ENCODE results near the gene ORM1. TPM values are rescaled to one million over a fixed set of nuclear protein-coding genes. Genes with fewer than 3 reads are reported as not detected.

ORM1 gene
- total RNA-seq, 4 donors from 2014 or later, result not detected

DNA sequence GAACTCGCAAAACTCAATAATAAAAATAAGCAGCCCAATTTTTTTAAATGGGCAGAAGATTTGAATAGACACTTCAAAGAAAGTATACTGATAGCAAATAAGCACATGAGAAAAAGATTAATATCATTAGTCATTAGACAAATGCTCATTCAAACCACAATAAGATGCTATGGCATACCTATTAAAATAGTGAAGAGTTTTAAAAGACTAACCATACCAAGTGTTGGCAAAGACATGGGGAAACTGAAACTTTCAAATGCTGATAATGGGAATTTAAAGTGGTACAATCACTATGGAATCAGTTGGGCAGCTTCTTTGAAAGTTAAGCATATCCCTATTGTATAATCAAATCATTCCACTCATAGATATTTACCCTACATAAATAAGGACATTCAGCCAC lies 26.6 kb upstream of the ORM1 start:
- TF ChIP-seq POLR2A (IDR thresholded peaks at IDR 0.05), result no peak
- TF ChIP-seq, protein P1, sequence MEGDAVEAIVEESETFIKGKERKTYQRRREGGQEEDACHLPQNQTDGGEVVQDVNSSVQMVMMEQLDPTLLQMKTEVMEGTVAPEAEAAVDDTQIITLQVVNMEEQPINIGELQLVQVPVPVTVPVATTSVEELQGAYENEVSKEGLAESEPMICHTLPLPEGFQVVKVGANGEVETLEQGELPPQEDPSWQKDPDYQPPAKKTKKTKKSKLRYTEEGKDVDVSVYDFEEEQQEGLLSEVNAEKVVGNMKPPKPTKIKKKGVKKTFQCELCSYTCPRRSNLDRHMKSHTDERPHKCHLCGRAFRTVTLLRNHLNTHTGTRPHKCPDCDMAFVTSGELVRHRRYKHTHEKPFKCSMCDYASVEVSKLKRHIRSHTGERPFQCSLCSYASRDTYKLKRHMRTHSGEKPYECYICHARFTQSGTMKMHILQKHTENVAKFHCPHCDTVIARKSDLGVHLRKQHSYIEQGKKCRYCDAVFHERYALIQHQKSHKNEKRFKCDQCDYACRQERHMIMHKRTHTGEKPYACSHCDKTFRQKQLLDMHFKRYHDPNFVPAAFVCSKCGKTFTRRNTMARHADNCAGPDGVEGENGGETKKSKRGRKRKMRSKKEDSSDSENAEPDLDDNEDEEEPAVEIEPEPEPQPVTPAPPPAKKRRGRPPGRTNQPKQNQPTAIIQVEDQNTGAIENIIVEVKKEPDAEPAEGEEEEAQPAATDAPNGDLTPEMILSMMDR (IDR thresholded peaks at IDR 0.05), result no peak
- intact Hi-C loops (cut with DNase I; ENCODE audit: low total_unique reads), result loop anchor here (10.0 kb wide), 1 partner anchor 212 kb away; no protein-coding TSS in a partner anchor
- no peak overlapping the region for H3K4me3 ChIP-seq (ENCODE audit: low read depth, poor library complexity, severe bottlenecking)
- no peak for DNase-seq (ENCODE audit: low spot score in 2 of 2)
- WGBS, 2 donors, result 98 to 100% methylated on average over 1 of the region's 1 CpG

GRCh38 chr9:114299286-114300152 lies 23.4 kb upstream of the ORM1 start:
- peak in 1 of 2 donors; percentile 62 for DNase-seq (ENCODE audit: low spot score in 2 of 2)
- 92 to 93% methylated on average over 15 of the region's 15 CpGs for WGBS, 2 donors
- intact Hi-C loops (cut with DNase I; ENCODE audit: low total_unique reads), result loop anchor here (10.0 kb wide), 1 partner anchor 215 kb away; no protein-coding TSS in a partner anchor

DNA sequence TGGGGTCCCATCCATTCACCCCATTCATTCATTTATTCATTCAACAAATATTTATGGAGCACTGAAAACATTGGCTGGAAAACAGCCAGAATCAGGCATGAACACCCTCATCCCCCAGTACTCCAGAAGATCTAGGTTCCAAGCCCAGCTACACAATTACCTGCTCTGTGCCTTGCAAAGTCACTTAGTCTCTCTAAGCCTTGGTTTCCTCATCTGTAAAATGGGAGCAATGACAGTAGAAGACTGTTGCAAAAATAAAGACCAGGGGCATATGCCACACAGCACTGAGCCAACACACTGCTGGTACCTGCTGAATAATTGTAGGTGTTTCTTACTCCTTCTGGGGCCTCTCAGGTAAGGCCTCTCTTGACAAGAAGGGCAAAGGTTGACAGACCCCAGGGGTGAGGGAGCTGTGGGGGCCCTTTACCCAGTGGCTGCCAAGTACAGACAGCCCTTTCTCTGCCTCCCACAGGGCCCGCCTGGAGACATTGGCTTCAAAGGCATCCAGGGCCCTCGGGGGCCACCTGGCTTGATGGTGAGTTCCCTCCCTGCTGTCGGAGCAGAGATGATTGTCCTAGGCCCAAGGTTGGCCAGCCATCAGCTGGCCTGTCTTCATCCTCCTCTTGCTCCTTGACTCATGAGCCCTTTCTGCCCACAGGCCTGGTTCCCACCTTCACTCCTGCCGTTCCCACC lies 22.6 kb upstream of the ORM1 start:
- peak in 1 of 2 donors; percentile 58 for DNase-seq (ENCODE audit: low spot score in 2 of 2)
- 91 to 94% methylated on average over 4 of the region's 4 CpGs for WGBS, 2 donors
- TF ChIP-seq POLR2A (IDR thresholded peaks at IDR 0.05), result no peak
- TF ChIP-seq, protein P1 (IDR thresholded peaks at IDR 0.05), result no peak
- no peak overlapping the region for H3K4me3 ChIP-seq (ENCODE audit: low read depth, poor library complexity, severe bottlenecking)
- intact Hi-C loops (cut with DNase I; ENCODE audit: low total_unique reads), result no loop called here

More at GRCh38 chr9:114299286-114300152, 23.4 kb upstream of the ORM1 start:
- no peak overlapping the region for H3K4me3 ChIP-seq (ENCODE audit: low read depth, poor library complexity, severe bottlenecking)
- TF ChIP-seq POLR2A (IDR thresholded peaks at IDR 0.05), result no peak

- intact Hi-C loops (cut with DNase I; ENCODE audit: low total_unique reads), result no loop called here
- DNase-seq (ENCODE audit: low spot score in 2 of 2), result peak in 1 of 2 donors; percentile 81
- no peak for TF ChIP-seq POLR2A (IDR thresholded peaks at IDR 0.05)
- TF ChIP-seq, protein P1 (IDR thresholded peaks at IDR 0.05), result no peak
- WGBS, 2 donors, result 91 to 95% methylated on average over 29 to 31 of the region's 31 CpGs
- H3K4me3 ChIP-seq (ENCODE audit: low read depth, poor library complexity, severe bottlenecking), result no peak overlapping the region
These were observed 21.8 kb upstream of the ORM1 start for GRCh38 chr9:114300846-114301797.

DNA sequence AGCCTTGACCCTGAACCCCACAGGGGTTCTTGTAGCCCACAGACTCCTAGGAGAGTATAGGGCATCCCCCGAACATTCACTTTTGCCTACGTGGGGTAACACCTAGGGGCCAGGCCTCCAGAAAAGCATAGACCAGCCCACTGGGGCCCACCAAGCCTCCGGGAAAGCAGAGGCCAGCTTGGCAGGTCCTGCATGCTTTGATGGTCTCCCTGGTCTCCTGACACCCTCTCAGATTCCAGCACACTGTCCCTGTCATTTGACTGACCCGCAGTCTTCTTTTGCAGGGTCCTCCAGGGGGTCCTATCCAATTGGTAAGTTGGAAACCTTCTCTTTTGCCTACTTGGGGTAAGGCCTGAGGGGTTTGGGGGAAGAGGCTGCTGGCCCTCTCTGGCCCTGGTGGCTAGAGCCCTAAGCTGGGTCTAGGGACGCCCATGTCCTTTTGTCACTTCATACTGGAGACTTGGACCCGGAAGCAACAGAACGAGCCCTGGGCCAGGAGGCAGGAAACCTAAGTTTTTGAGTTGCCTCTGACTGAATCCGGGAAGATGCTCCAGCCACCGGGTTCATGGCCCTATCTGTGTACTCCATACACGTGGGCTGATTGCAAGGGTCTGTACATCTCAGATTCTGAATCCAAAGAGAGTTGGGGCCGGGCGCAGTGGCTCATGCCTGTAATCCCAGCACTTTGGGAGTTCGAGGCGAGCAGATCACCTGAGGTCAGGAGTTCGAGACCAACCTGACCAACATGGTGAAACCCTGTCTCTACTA lies 20.9 kb upstream of the ORM1 start:
- no peak overlapping the region for H3K4me3 ChIP-seq (ENCODE audit: low read depth, poor library complexity, severe bottlenecking)
- TF ChIP-seq POLR2A (IDR thresholded peaks at IDR 0.05), result no peak
- DNase-seq (ENCODE audit: low spot score in 2 of 2), result peak in 1 of 2 donors; percentile 42
- intact Hi-C loops (cut with DNase I; ENCODE audit: low total_unique reads), result no loop called here
- WGBS, 2 donors, result 85 to 90% methylated on average over 13 to 14 of the region's 15 CpGs

- DNase-seq (ENCODE audit: low spot score in 2 of 2), result peak in 1 of 2 donors; percentile 43
- intact Hi-C loops (cut with DNase I; ENCODE audit: low total_unique reads), result no loop called here
These were observed 20.2 kb upstream of the ORM1 start for GRCh38 chr9:114302727-114303126.

More at GRCh38 chr9:114302727-114303126, 20.2 kb upstream of the ORM1 start:
- no peak overlapping the region for H3K4me3 ChIP-seq (ENCODE audit: low read depth, poor library complexity, severe bottlenecking)
- TF ChIP-seq POLR2A (IDR thresholded peaks at IDR 0.05), result no peak
- TF ChIP-seq, protein P1 (IDR thresholded peaks at IDR 0.05), result no peak
- 71 to 82% methylated on average over 6 of the region's 6 CpGs for WGBS, 2 donors
